K562 (cell line): ENCODE data around the gene HSF5. TPM values are rescaled to one million over a fixed set of nuclear protein-coding genes. Genes with fewer than 3 reads are reported as not detected.
A peak's percentile ranks its signal among the peaks of the same experiment; 100 is the strongest.

Experiments
- BACH1 ChIP-seq: fragments of 200-800 bp; sonication (Bioruptor generic); IDR thresholded peaks from 2 replicates; pipeline ENCODE4 v1.6.1; 2016; ENCODE audit warnings: missing genetic modification characterization, missing compliant biosample characterization
- ETV5 ChIP-seq: sonication (generic); formaldehyde crosslinking; IDR thresholded peaks from 2 replicates; pipeline ENCODE4 v1.4.0; 2020; ENCODE audit warnings: low read depth, mild to moderate bottlenecking, missing genetic modification reagents
- KAT2B ChIP-seq: IDR thresholded peaks from one replicate; pipeline ENCODE4 v1.6.1; 2012; ENCODE audit warnings: low read depth, mild to moderate bottlenecking, control low read depth, inconsistent platforms, low read length, moderate library complexity
- NCOA1 ChIP-seq: fragments of 450-650 bp; IDR thresholded peaks from 2 replicates; pipeline ENCODE4 v1.6.1; 2016; ENCODE audit warnings: low read depth
- PCBP2 ChIP-seq: fragments of 200-400 bp; formaldehyde crosslinking; IDR thresholded peaks from 2 replicates; pipeline ENCODE4 v1.6.1; 2018; ENCODE audit warnings: low read length, low read depth, mild to moderate bottlenecking, moderate library complexity; ENCODE audit not compliant: poor library complexity, severe bottlenecking
- ZFP36 ChIP-seq: fragments of 150-350 bp; IDR thresholded peaks from 2 replicates; pipeline ENCODE4 v1.6.1; 2018; ENCODE audit warnings: low read length, low read depth; ENCODE audit not compliant: partially characterized antibody
- polyA plus RNA-seq, 8 experiments: library from polyadenylated mRNA; depleted of rRNA in 4 of 8; stranded (reverse) in 5 of 8; unstranded in 3 of 8; fragments of >200 nt; fragmentation: Nextera tagmentation in 2 of 8; fragmentation: Illumina TruSeq in 1 of 8; extraction: Ambion mirVana in 2 of 8; extraction: Trizol in 1 of 8; gene quantifications; 2 replicates each; pipeline versions ENCODE4 v1.2.1 to v1.2.3, GENCODE V29; 2011 to 2014; ENCODE audit warnings: inconsistent platforms in 1 of 8, missing spikeins in 1 of 8
- total RNA-seq, 7 experiments: library from RNA; depleted of rRNA in 6 of 7; stranded (reverse); fragments of >200 nt in 6 of 7; fragmentation: Illumina TruSeq in 2 of 7; extraction: Trizol in 2 of 7; gene quantifications; 2 replicates each; pipeline versions ENCODE4 v1.2.1 to v1.2.3, GENCODE V29; 2011 to 2021; ENCODE audit warnings: low replicate concordance in 1 of 7
- TF ChIP-seq, protein P1 (sequence below): fragments of 250-450 bp; sonication (Bioruptor Pico); IDR thresholded peaks from 2 replicates; pipeline ENCODE4 v1.5.0; 2020; ENCODE audit warnings: mild to moderate bottlenecking, borderline replicate concordance
- TF ChIP-seq, protein P2 (sequence below): sonication (generic); formaldehyde crosslinking; IDR thresholded peaks from 2 replicates; pipeline ENCODE4 v1.4.0; 2020; ENCODE audit warnings: mild to moderate bottlenecking, missing genetic modification reagents
- TF ChIP-seq, protein P3 (sequence below), 2 experiments: fragments of 450-650 bp; IDR thresholded peaks; 2 replicates each; pipeline ENCODE4 v1.6.1; 2018; ENCODE audit warnings: mild to moderate bottlenecking in 2 of 2, low read depth in 1 of 2; ENCODE audit not compliant: partially characterized antibody in 2 of 2
- TF ChIP-seq, protein P4 (sequence below): fragments of 150-350 bp; conservative IDR thresholded peaks from 2 replicates; pipeline ENCODE4 v1.6.1; 2014; ENCODE audit warnings: low read length
- TF ChIP-seq, protein P5 (sequence below): fragments of 450-650 bp; formaldehyde crosslinking; IDR thresholded peaks from 2 replicates; pipeline ENCODE4 v1.4.0; 2022; ENCODE audit warnings: missing genetic modification characterization

HSF5 gene
- total and polyA plus RNA-seq, 9 of the 15 experiments (the other 6 are each of a cell fraction or from before 2014, with no cell fraction given): 0.04 TPM; not detected in 8

DNA sequence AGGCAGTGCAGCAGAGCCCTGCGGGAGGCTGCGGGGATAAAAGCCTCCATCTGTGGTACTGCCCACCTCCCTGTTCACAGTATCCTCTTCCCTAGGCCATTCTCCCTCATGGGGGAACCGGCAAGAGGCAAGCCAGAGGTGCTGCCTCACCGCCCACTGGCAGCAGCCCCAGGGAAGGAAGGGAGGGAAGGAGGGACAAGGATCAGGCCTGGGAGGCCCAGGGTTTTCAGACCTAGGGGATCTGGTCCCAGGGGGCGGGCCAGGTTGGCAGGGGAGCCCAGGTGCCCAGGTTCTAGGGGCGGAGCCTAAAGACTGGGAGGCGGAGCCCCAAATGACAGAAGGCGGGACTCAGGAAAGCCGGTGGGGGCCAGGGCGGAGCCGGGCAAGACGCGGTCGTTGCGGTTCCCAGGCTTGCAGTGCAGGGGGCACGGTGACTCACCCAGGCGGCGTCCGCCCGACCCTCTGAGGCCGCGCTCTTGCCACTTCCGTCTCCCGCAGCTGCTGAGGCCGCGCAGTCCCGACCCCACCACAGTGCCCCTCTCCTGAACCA is 29.2 kb upstream of the HSF5 start (continued):
- TF ChIP-seq, protein P1, sequence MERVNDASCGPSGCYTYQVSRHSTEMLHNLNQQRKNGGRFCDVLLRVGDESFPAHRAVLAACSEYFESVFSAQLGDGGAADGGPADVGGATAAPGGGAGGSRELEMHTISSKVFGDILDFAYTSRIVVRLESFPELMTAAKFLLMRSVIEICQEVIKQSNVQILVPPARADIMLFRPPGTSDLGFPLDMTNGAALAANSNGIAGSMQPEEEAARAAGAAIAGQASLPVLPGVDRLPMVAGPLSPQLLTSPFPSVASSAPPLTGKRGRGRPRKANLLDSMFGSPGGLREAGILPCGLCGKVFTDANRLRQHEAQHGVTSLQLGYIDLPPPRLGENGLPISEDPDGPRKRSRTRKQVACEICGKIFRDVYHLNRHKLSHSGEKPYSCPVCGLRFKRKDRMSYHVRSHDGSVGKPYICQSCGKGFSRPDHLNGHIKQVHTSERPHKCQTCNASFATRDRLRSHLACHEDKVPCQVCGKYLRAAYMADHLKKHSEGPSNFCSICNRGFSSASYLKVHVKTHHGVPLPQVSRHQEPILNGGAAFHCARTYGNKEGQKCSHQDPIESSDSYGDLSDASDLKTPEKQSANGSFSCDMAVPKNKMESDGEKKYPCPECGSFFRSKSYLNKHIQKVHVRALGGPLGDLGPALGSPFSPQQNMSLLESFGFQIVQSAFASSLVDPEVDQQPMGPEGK (CRISPR knock-in tag): no peak
- TF ChIP-seq ZFP36 (peak; percentile 55), KAT2B (no peak), ETV5 (peak; percentile 60; the same call in 1 of the 2 replicates), BACH1 (tag) (no peak), NCOA1 (no peak), PCBP2 (no peak)
- TF ChIP-seq, protein P2, sequence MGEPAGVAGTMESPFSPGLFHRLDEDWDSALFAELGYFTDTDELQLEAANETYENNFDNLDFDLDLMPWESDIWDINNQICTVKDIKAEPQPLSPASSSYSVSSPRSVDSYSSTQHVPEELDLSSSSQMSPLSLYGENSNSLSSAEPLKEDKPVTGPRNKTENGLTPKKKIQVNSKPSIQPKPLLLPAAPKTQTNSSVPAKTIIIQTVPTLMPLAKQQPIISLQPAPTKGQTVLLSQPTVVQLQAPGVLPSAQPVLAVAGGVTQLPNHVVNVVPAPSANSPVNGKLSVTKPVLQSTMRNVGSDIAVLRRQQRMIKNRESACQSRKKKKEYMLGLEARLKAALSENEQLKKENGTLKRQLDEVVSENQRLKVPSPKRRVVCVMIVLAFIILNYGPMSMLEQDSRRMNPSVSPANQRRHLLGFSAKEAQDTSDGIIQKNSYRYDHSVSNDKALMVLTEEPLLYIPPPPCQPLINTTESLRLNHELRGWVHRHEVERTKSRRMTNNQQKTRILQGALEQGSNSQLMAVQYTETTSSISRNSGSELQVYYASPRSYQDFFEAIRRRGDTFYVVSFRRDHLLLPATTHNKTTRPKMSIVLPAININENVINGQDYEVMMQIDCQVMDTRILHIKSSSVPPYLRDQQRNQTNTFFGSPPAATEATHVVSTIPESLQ (CRISPR knock-in tag): 0 out of 2 replicates have a peak, but pooled peaks have one; percentile 53
- TF ChIP-seq, protein P3, sequence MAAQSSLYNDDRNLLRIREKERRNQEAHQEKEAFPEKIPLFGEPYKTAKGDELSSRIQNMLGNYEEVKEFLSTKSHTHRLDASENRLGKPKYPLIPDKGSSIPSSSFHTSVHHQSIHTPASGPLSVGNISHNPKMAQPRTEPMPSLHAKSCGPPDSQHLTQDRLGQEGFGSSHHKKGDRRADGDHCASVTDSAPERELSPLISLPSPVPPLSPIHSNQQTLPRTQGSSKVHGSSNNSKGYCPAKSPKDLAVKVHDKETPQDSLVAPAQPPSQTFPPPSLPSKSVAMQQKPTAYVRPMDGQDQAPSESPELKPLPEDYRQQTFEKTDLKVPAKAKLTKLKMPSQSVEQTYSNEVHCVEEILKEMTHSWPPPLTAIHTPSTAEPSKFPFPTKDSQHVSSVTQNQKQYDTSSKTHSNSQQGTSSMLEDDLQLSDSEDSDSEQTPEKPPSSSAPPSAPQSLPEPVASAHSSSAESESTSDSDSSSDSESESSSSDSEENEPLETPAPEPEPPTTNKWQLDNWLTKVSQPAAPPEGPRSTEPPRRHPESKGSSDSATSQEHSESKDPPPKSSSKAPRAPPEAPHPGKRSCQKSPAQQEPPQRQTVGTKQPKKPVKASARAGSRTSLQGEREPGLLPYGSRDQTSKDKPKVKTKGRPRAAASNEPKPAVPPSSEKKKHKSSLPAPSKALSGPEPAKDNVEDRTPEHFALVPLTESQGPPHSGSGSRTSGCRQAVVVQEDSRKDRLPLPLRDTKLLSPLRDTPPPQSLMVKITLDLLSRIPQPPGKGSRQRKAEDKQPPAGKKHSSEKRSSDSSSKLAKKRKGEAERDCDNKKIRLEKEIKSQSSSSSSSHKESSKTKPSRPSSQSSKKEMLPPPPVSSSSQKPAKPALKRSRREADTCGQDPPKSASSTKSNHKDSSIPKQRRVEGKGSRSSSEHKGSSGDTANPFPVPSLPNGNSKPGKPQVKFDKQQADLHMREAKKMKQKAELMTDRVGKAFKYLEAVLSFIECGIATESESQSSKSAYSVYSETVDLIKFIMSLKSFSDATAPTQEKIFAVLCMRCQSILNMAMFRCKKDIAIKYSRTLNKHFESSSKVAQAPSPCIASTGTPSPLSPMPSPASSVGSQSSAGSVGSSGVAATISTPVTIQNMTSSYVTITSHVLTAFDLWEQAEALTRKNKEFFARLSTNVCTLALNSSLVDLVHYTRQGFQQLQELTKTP (IDR thresholded peaks at IDR 0.05; ENCODE audit: low read depth in 1 of 2, partially characterized antibody in 2 of 2): no peak
- TF ChIP-seq, protein P4, sequence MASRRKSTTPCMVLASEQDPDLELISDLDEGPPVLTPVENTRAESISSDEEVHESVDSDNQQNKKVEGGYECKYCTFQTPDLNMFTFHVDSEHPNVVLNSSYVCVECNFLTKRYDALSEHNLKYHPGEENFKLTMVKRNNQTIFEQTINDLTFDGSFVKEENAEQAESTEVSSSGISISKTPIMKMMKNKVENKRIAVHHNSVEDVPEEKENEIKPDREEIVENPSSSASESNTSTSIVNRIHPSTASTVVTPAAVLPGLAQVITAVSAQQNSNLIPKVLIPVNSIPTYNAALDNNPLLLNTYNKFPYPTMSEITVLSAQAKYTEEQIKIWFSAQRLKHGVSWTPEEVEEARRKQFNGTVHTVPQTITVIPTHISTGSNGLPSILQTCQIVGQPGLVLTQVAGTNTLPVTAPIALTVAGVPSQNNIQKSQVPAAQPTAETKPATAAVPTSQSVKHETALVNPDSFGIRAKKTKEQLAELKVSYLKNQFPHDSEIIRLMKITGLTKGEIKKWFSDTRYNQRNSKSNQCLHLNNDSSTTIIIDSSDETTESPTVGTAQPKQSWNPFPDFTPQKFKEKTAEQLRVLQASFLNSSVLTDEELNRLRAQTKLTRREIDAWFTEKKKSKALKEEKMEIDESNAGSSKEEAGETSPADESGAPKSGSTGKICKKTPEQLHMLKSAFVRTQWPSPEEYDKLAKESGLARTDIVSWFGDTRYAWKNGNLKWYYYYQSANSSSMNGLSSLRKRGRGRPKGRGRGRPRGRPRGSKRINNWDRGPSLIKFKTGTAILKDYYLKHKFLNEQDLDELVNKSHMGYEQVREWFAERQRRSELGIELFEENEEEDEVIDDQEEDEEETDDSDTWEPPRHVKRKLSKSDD: no peak
- TF ChIP-seq, protein P5, sequence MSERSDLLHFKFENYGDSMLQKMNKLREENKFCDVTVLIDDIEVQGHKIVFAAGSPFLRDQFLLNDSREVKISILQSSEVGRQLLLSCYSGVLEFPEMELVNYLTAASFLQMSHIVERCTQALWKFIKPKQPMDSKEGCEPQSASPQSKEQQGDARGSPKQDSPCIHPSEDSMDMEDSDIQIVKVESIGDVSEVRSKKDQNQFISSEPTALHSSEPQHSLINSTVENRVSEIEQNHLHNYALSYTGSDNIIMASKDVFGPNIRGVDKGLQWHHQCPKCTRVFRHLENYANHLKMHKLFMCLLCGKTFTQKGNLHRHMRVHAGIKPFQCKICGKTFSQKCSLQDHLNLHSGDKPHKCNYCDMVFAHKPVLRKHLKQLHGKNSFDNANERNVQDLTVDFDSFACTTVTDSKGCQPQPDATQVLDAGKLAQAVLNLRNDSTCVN: no peak
